Liver (tissue), 9 donors: ENCODE data around the gene UBXN7. TPM values are rescaled to one million over a fixed set of nuclear protein-coding genes. Genes with fewer than 3 reads are reported as not detected.
"Not testable (repeated sequence)": the region's sequence is repeated elsewhere in the genome, so short reads cannot be mapped to it uniquely, and the experiment has no call there.

Source experiments
- DNase-seq: peaks from one replicate; pipeline ENCODE4 v3.0.0-alpha.2; 2017; ENCODE audit warnings: low spot score
- H3K27ac ChIP-seq, 2 donors: one replicate each; pipeline ENCODE4 v1.7.0; 2013; ENCODE audit warnings: inconsistent platforms in 2 of 2, low read length in 2 of 2, control low read depth in 1 of 2, low read depth in 1 of 2, mild to moderate bottlenecking in 1 of 2
- H3K27me3 ChIP-seq, 4 donors: one replicate each; pipeline versions ENCODE4 v1.6.1 to v1.7.0; 2013; ENCODE audit warnings: low read length in 3 of 4, inconsistent platforms in 1 of 4, mild to moderate bottlenecking in 1 of 4, moderate library complexity in 1 of 4; ENCODE audit not compliant: control insufficient read depth in 4 of 4, insufficient read depth in 4 of 4
- H3K36me3 ChIP-seq, 4 donors: one replicate each; pipeline versions ENCODE4 v1.6.1 to v1.7.0; 2013; ENCODE audit warnings: low read length in 3 of 4, mild to moderate bottlenecking in 3 of 4, low read depth in 1 of 4, moderate library complexity in 1 of 4; ENCODE audit not compliant: control insufficient read depth in 4 of 4, insufficient read depth in 3 of 4
- H3K4me1 ChIP-seq, 4 donors: one replicate each; pipeline versions ENCODE4 v1.6.1 to v1.7.0; 2013; ENCODE audit warnings: low read length in 3 of 4, mild to moderate bottlenecking in 3 of 4, moderate library complexity in 1 of 4; ENCODE audit not compliant: control insufficient read depth in 4 of 4, insufficient read depth in 4 of 4
- H3K4me3 ChIP-seq, 3 donors: one replicate each; pipeline versions ENCODE4 v1.6.1 to v1.7.0; 2013; ENCODE audit warnings: low read length in 3 of 3, control low read depth in 1 of 3, low read depth in 1 of 3, mild to moderate bottlenecking in 1 of 3
- H3K9ac ChIP-seq, 2 donors: one replicate each; pipeline ENCODE4 v1.7.0; 2013; ENCODE audit warnings: low read length in 2 of 2, mild to moderate bottlenecking in 2 of 2, moderate library complexity in 2 of 2, control low read depth in 1 of 2, low read depth in 1 of 2
- H3K9me3 ChIP-seq, 4 donors: one replicate each; pipeline versions ENCODE4 v1.6.1 to v1.7.0; 2013; ENCODE audit warnings: low read length in 3 of 4; ENCODE audit not compliant: control insufficient read depth in 4 of 4
- ATF3 ChIP-seq: IDR thresholded peaks from 2 replicates; pipeline ENCODE4 v1.6.1; 2016; ENCODE audit warnings: antibody characterized with exemption
- FOXA1 ChIP-seq: IDR thresholded peaks from 2 replicates; pipeline ENCODE4 v1.6.1; 2016; ENCODE audit warnings: antibody characterized with exemption
- GABPA ChIP-seq, 2 donors: IDR thresholded peaks in 1 of 2; conservative IDR thresholded peaks in 1 of 2; 2 replicates each; pipeline ENCODE4 v1.6.1; 2016; ENCODE audit warnings: antibody characterized with exemption in 2 of 2, mild to moderate bottlenecking in 1 of 2, moderate library complexity in 1 of 2
- HNF4A ChIP-seq, 2 donors: conservative IDR thresholded peaks; 2 replicates each; pipeline ENCODE4 v1.6.1; 2016; ENCODE audit warnings: antibody characterized with exemption in 2 of 2, mild to moderate bottlenecking in 2 of 2
- JUND ChIP-seq, 2 donors: IDR thresholded peaks; 2 replicates each; pipeline ENCODE4 v1.6.1; 2016; ENCODE audit warnings: antibody characterized with exemption in 2 of 2
- RAD21 ChIP-seq, 2 donors: IDR thresholded peaks; 2 replicates each; pipeline ENCODE4 v1.6.1; 2016; ENCODE audit warnings: antibody characterized with exemption in 2 of 2, mild to moderate bottlenecking in 2 of 2
- REST ChIP-seq: IDR thresholded peaks from 2 replicates; pipeline ENCODE4 v1.6.1; 2016; ENCODE audit warnings: antibody characterized with exemption, mild to moderate bottlenecking
- TAF1 ChIP-seq: conservative IDR thresholded peaks from 2 replicates; pipeline ENCODE4 v1.6.1; 2016; ENCODE audit warnings: antibody characterized with exemption, mild to moderate bottlenecking
- YY1 ChIP-seq: IDR thresholded peaks from 2 replicates; pipeline ENCODE4 v1.6.1; 2016; ENCODE audit warnings: antibody characterized with exemption, mild to moderate bottlenecking
- WGBS: extraction: QIAGEN DNeasy Blood & Tissue Kit; methylation state at CpG from one replicate; pipeline ENCODE4 v1.1.7; 2013; 5-methylcytosine and 5-hydroxymethylcytosine counted together
- polyA plus RNA-seq, 2 donors: library from polyadenylated mRNA; stranded (reverse) in 1 of 2; unstranded in 1 of 2; fragments of 200-250 nt in 1 of 2; fragments of >200 nt in 1 of 2; fragmentation: Nextera tagmentation in 1 of 2; extraction: Ambion mirVana in 1 of 2; gene quantifications; one replicate each; pipeline versions ENCODE4 v1.2.1 to v1.2.3, GENCODE V29; 2013 to 2015
- total RNA-seq, 2 donors: library from RNA; depleted of rRNA; stranded (reverse); fragments of >200 nt; gene quantifications; one replicate each; pipeline ENCODE4 v1.2.3, GENCODE V29; 2014
- TF ChIP-seq, protein P1 (sequence below): fragments of 150-350 bp; IDR thresholded peaks from 2 replicates; pipeline ENCODE4 v1.5.1; 2017; ENCODE audit warnings: improper control_type of control experiment, low read depth, low read length; ENCODE audit not compliant: missing input control
- donor health status: healthy.
- donor health status: healthy.
- donor health status: healthy.
- donor health status: healthy.
- donor health status: healthy.

UBXN7 gene
- total and polyA plus RNA-seq, 4 donors, result 2.9 to 15.5 (median 7.7) TPM

DNA sequence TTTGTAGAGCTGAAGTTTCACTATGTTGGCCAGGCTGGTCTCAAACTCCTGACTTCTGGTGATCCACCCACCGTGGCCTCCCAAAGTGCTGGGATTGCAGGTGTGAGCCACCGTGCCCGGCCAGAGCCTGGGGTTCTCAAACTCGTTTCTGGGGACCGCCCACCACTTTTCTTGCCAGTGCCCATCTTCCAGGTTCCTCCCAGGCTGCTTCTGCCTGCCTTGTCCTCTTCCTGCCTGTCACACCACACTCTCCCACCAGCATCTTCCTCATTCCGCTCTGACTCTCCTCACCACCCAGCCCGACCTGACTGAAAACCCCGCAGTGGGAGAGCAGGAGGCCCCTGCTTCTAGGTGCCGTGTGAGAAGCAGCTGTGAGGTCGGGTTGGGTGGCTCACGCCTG lies 111.1 kb downstream of the UBXN7 start:
- H3K27ac ChIP-seq, result no peak overlapping the region
- no peak for TF ChIP-seq JUND (IDR thresholded peaks at IDR 0.05)
- no peak for TF ChIP-seq RAD21 (IDR thresholded peaks at IDR 0.05)
- TF ChIP-seq, protein P1, sequence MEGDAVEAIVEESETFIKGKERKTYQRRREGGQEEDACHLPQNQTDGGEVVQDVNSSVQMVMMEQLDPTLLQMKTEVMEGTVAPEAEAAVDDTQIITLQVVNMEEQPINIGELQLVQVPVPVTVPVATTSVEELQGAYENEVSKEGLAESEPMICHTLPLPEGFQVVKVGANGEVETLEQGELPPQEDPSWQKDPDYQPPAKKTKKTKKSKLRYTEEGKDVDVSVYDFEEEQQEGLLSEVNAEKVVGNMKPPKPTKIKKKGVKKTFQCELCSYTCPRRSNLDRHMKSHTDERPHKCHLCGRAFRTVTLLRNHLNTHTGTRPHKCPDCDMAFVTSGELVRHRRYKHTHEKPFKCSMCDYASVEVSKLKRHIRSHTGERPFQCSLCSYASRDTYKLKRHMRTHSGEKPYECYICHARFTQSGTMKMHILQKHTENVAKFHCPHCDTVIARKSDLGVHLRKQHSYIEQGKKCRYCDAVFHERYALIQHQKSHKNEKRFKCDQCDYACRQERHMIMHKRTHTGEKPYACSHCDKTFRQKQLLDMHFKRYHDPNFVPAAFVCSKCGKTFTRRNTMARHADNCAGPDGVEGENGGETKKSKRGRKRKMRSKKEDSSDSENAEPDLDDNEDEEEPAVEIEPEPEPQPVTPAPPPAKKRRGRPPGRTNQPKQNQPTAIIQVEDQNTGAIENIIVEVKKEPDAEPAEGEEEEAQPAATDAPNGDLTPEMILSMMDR, result no peak
- H3K36me3 ChIP-seq, result no peaks in the 10 kb centered on the region
- H3K9ac ChIP-seq, result no peak overlapping the region
- no peak for DNase-seq
- peaks cover 0 to 8% (median 2%) of the 10 kb centered on the region in 4 donors for H3K4me1 ChIP-seq
- no peak overlapping the region for H3K4me3 ChIP-seq
- no peaks in the 10 kb centered on the region for H3K27me3 ChIP-seq
- no peaks in the 10 kb centered on the region for H3K9me3 ChIP-seq
- 91% methylated on average over 11 of the region's 11 CpGs for WGBS

- TF ChIP-seq REST, result no peak
- DNase-seq, result no peak
- H3K27ac ChIP-seq, result no peak overlapping the region
- H3K36me3 ChIP-seq, result no peaks in the 10 kb centered on the region
- H3K9me3 ChIP-seq, result no peaks in the 10 kb centered on the region
- H3K27me3 ChIP-seq, result no peaks in the 10 kb centered on the region
- peaks cover 0 to 8% (median 2%) of the 10 kb centered on the region in 4 donors for H3K4me1 ChIP-seq
- 88% methylated on average over 3 of the region's 3 CpGs for WGBS
- H3K9ac ChIP-seq, result no peak overlapping the region
- no peak overlapping the region for H3K4me3 ChIP-seq
These were observed 112.1 kb downstream of the UBXN7 start for GRCh38 chr3:196320137-196320536.

- Histone ChIP-seq H3K9me3 (no peaks in the 10 kb centered on the region), H3K27ac (peak within 1 kb of the TSS; percentile 87 to 88), H3K4me1 (peaks cover 0 to 8% (median 2%) of the 10 kb centered on the region in 4 donors), H3K27me3 (no peaks in the 10 kb centered on the region), H3K36me3 (no peaks in the 10 kb centered on the region), H3K9ac (peak within 1 kb of the TSS; percentile 59 to 81), H3K4me3 (peak within 1 kb of the TSS; percentile 71 to 97 (median 97))
- DNase-seq, result peak; percentile 86
- peak in 1 of 2 donors; percentile 47 for TF ChIP-seq GABPA (IDR thresholded peaks at IDR 0.05 in 1 of 2, conservative IDR thresholded peaks at IDR 0.05 in 1 of 2)
- TF ChIP-seq TAF1, result peak; percentile 60
- no peak for TF ChIP-seq YY1
- no peak for TF ChIP-seq FOXA1
- TF ChIP-seq HNF4A (conservative IDR thresholded peaks at IDR 0.05), result no peak
- TF ChIP-seq ATF3, result no peak
- peak in 1 of 2 donors; percentile 15 for TF ChIP-seq RAD21 (IDR thresholded peaks at IDR 0.05)
- WGBS, result under 1% methylated on average over 92 of the region's 92 CpGs
These were observed 114.3 kb downstream of the UBXN7 start, which contains the start of gene DYNLT2B for GRCh38 chr3:196317687-196318467. Gene DYNLT2B, minus strand, starts transcription at chr3:196318240. Its CDS starts 88 bp downstream, at chr3:196318152.

- H3K36me3 ChIP-seq, H3K4me1 ChIP-seq, DNase-seq, H3K9me3 ChIP-seq, H3K9ac ChIP-seq, H3K27me3 ChIP-seq: not testable (repeated sequence)
- WGBS, result 20% methylated on average over 17 of the region's 17 CpGs
- Histone ChIP-seq H3K4me3 (peak overlapping the region; percentile 67 to 97 (median 71)), H3K27ac (peak overlapping the region; percentile 87 to 88)
These were observed 115.2 kb downstream of the UBXN7 start for GRCh38 chr3:196316799-196317686.
